HepG2 (cell line): ENCODE results near the gene PRKCE. TPM values are rescaled to one million over a fixed set of nuclear protein-coding genes. Genes with fewer than 3 reads are reported as not detected.

Source experiments
- ATAC-seq: fragments of 200-7000 bp; cut with Tn5 transposase; 3 replicates; pipeline ENCODE4 v1.9.1; 2020; ENCODE audit warnings: mild to moderate bottlenecking, moderate library complexity
- BruUV-seq: library from RNA; stranded (reverse); fragments of 400-500 nt; replicated peaks from 2 replicates; lab custom pipeline; 2021; lab: Mats Ljungman, UMichigan
- CTCF ChIA-PET: fragments of 300-600 bp; formaldehyde crosslinking; extraction: SDS; loops from one replicate; lab custom pipeline; 2021; ENCODE audit warnings: low total read pairs, inconsistent platforms, low intra/inter-chr PET ratio; lab: Yijun Ruan, JAX
- POLR2A ChIA-PET: fragments of 350-600 bp; sonication (Branson Sonifier 250); formaldehyde crosslinking; loops from one replicate; lab custom pipeline; 2020; ENCODE audit warnings: antibody characterized with exemption, inconsistent platforms; lab: Yijun Ruan, JAX
- DNase-seq: peaks from one replicate; pipeline ENCODE4 v3.0.0-alpha.2; 2015; ENCODE audit warnings: low spot score
- FAIRE-seq: peaks from 3 replicates; lab custom pipeline; 2011; peaks lifted over from hg19 to GRCh38; lab: Jason Lieb, UNC
- H2AFZ ChIP-seq: one replicate; pipeline ENCODE4 v1.6.1; 2011; ENCODE audit warnings: low read length, inconsistent platforms
- H3K27ac ChIP-seq: fragments of 300-600 bp; 3 replicates; pipeline ENCODE4 v1.8.0; 2011; ENCODE audit warnings: mixed run types, mild to moderate bottlenecking, mixed read lengths, low read length, inconsistent platforms; ENCODE audit not compliant: insufficient read depth; ENCODE audit errors: extremely low read length
- H3K27me3 ChIP-seq, 2 experiments: fragments of 200-600 bp in 1 of 2; 2 replicates in 1 of 2; 3 replicates in 1 of 2; pipeline versions ENCODE4 v1.6.0 to v1.8.0; 2011; ENCODE audit warnings: low read length in 2 of 2, mild to moderate bottlenecking in 2 of 2, moderate library complexity in 2 of 2, inconsistent platforms in 1 of 2; ENCODE audit not compliant: insufficient read depth in 2 of 2, control insufficient read depth in 1 of 2
- H3K36me3 ChIP-seq, 2 experiments: fragments of 200-600 bp in 1 of 2; replicated peaks in 1 of 2; 2 replicates in 1 of 2; 3 replicates in 1 of 2; pipeline versions ENCODE4 v1.5.1 to v1.8.0; 2011; ENCODE audit warnings: low read length in 2 of 2, inconsistent platforms in 1 of 2; ENCODE audit not compliant: insufficient read depth in 2 of 2, control insufficient read depth in 1 of 2
- H3K4me1 ChIP-seq: 2 replicates; pipeline ENCODE4 v1.5.1; 2012; ENCODE audit warnings: low read length, inconsistent platforms; ENCODE audit not compliant: insufficient read depth
- H3K4me2 ChIP-seq: 2 replicates; pipeline ENCODE4 v1.6.0; 2011; ENCODE audit warnings: low read depth, low read length, inconsistent platforms
- H3K4me3 ChIP-seq, 3 experiments: fragments of 200-600 bp in 1 of 3; sonication (generic), shearing (Covaris generic) in 1 of 3; replicated peaks in 1 of 3; 2 replicates each; pipeline ENCODE4 v1.5.1; 2011 to 2016; ENCODE audit warnings: low read length in 3 of 3, inconsistent platforms in 2 of 3, low read depth in 2 of 3, mild to moderate bottlenecking in 2 of 3, control low read depth in 1 of 3, mixed read lengths in 1 of 3; ENCODE audit not compliant: insufficient read depth in 1 of 3
- H3K79me2 ChIP-seq: one replicate; pipeline ENCODE4 v1.6.1; 2011; ENCODE audit warnings: low read length, inconsistent platforms; ENCODE audit not compliant: insufficient read depth
- H3K9ac ChIP-seq: 2 replicates; pipeline ENCODE4 v1.6.0; 2011; ENCODE audit warnings: mild to moderate bottlenecking, low read depth, low read length, inconsistent platforms; ENCODE audit not compliant: insufficient read depth
- H3K9me3 ChIP-seq: 2 replicates; pipeline ENCODE4 v1.5.1; 2012; ENCODE audit warnings: mild to moderate bottlenecking, low read length
- H4K20me1 ChIP-seq: 2 replicates; pipeline ENCODE4 v1.6.0; 2011; ENCODE audit warnings: inconsistent platforms, mild to moderate bottlenecking, low read length, moderate library complexity; ENCODE audit not compliant: insufficient read depth
- MIER2 ChIP-seq: IDR thresholded peaks from 2 replicates; pipeline ENCODE4 v1.6.1; 2016; ENCODE audit warnings: missing biosample characterization, missing genetic modification reagents
- NFRKB ChIP-seq: fragments of 450-650 bp; IDR thresholded peaks from 2 replicates; pipeline ENCODE4 v1.6.1; 2017
- NONO ChIP-seq, 2 experiments: fragments of 450-650 bp in 1 of 2; sonication (generic) in 1 of 2; formaldehyde crosslinking in 1 of 2; IDR thresholded peaks in 1 of 2; conservative IDR thresholded peaks in 1 of 2; 2 replicates each; pipeline versions ENCODE4 v1.6.1 to v1.8.0; 2017 to 2022; ENCODE audit warnings: mild to moderate bottlenecking in 1 of 2, missing genetic modification reagents in 1 of 2, moderate library complexity in 1 of 2
- PLRG1 ChIP-seq: fragments of 450-650 bp; conservative IDR thresholded peaks from 2 replicates; pipeline ENCODE4 v1.6.1; 2016
- SNAI1 ChIP-seq: sonication (generic); formaldehyde crosslinking; IDR thresholded peaks from 2 replicates; pipeline ENCODE4 v1.5.0; 2020; ENCODE audit warnings: mild to moderate bottlenecking, missing genetic modification reagents, borderline replicate concordance
- ZNF124 ChIP-seq: sonication (generic); formaldehyde crosslinking; IDR thresholded peaks from 2 replicates; pipeline ENCODE4 v1.4.0; 2020; ENCODE audit warnings: missing genetic modification reagents
- ZNF207 ChIP-seq: fragments of 450-650 bp; IDR thresholded peaks from 2 replicates; pipeline ENCODE4 v1.6.1; 2016; ENCODE audit warnings: antibody characterized with exemption, borderline replicate concordance
- ZNF451 ChIP-seq: sonication (generic); formaldehyde crosslinking; IDR thresholded peaks from 2 replicates; pipeline ENCODE4 v1.5.0; 2020; ENCODE audit warnings: mild to moderate bottlenecking, missing genetic modification reagents
- ZNF572 ChIP-seq: sonication (generic); formaldehyde crosslinking; IDR thresholded peaks from 2 replicates; pipeline ENCODE4 v1.5.1; 2020; ENCODE audit warnings: mild to moderate bottlenecking, missing genetic modification reagents
- ZNF878 ChIP-seq: sonication (generic); formaldehyde crosslinking; IDR thresholded peaks from 2 replicates; pipeline ENCODE4 v1.8.1; 2023; ENCODE audit warnings: mild to moderate bottlenecking, missing genetic modification reagents, moderate library complexity
- WGBS: methylation state at CpG from one replicate; pipeline ENCODE4 v1.1.6; 2017; ENCODE audit warnings: low lambda C conversion rate; 5-methylcytosine and 5-hydroxymethylcytosine counted together
- in situ Hi-C: cut with HindIII; loops from 2 replicates; pipeline ENCODE4 v1.10.0; 2017; ENCODE audit warnings: low pct_unique_long_range_greater_than_20kb; ENCODE audit not compliant: extremely low pct_ligation_motif_present
- intact Hi-C: fragments of 100-400 bp; cut with micrococcal nuclease; formaldehyde crosslinking; loops from one replicate; pipeline ENCODE4 v1.10.0; 2022; ENCODE audit not compliant: unreplicated experiment
- polyA plus RNA-seq, 8 experiments: library from polyadenylated mRNA; depleted of rRNA in 3 of 8; stranded (reverse) in 7 of 8; unstranded in 1 of 8; fragments of >200 nt; fragmentation: Illumina TruSeq in 4 of 8; extraction: Trizol in 4 of 8; gene quantifications; 2 replicates each; pipeline versions ENCODE4 v1.2.1 to v1.2.3, GENCODE V29; 2011 to 2016; ENCODE audit warnings: low read depth in 4 of 8, missing spikeins in 1 of 8, mixed read lengths in 1 of 8; ENCODE audit not compliant: insufficient read depth in 1 of 8
- total RNA-seq, 5 experiments: library from RNA; depleted of rRNA; stranded (reverse); fragments of >200 nt; fragmentation: Illumina TruSeq; extraction: Trizol; gene quantifications; 2 replicates each; pipeline ENCODE4 v1.2.3, GENCODE V29; 2016; ENCODE audit warnings: low read depth in 1 of 5
- TF ChIP-seq, protein P1 (sequence below): sonication (generic); formaldehyde crosslinking; IDR thresholded peaks from 2 replicates; pipeline ENCODE4 v1.8.1; 2023; ENCODE audit warnings: mild to moderate bottlenecking, inconsistent platforms, moderate library complexity, missing genetic modification reagents, borderline replicate concordance
- TF ChIP-seq, protein P2 (sequence below): sonication (generic); formaldehyde crosslinking; IDR thresholded peaks from 2 replicates; pipeline ENCODE4 v1.4.0; 2020; ENCODE audit warnings: missing genetic modification reagents

PRKCE gene
- total and polyA plus RNA-seq, 2 of the 13 experiments (the other 11 are each of a cell fraction or from before 2014, with no cell fraction given): 1.0 to 3.9 TPM

DNA sequence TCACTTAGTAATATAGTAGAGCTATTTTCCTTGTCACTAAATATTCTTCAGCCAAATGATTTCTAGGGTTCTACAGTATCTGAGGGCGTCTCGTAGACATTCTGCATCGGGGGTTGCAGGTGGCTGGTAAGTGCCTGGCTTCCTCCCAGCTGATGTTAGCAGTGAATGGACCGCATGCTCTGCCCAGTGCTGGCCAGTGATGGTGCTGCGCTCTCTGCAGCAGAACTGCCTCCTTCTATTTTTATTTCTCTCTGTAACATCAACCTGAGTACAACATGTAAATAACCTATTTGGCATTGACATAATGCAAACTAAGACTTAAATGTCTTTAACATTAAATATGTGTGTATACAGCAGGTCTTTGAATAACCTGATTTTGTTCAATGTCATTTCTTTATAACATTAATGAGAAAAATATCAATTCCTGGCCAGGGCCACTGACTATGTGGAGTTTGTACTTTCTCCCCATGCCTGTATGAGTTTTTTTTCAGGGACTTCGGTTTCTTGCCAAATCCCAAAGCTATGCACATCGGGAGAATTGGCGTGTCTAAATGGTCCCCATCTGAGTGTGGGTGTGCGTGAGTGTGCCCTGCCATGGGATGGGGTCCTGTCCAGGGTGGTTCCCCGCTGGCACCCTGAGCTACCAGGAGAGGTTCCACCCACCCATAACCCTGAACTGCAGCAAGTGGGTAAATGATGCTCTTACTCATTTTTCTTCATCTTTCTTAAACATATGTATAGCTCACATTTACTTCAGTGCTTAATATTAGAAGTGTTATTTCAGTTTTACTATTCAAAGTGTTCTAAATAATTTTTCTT is 367.5 kb downstream of the PRKCE start:
- no TSS peak for BruUV-seq
- POLR2A ChIA-PET: no interaction called here
- Histone ChIP-seq H3K4me1 (no peaks in the 10 kb centered on the region), H3K4me3 (no peak overlapping the region), H2AFZ (no peak overlapping the region), H3K9me3 (no peaks in the 10 kb centered on the region), H3K27me3 (no peaks in the 10 kb centered on the region), H3K9ac (no peak overlapping the region), H3K27ac (no peak overlapping the region), H4K20me1 (no peaks in the 10 kb centered on the region), H3K79me2 (no peaks in the 10 kb centered on the region), H3K4me2 (no peak overlapping the region), H3K36me3 (no peaks in the 10 kb centered on the region)
- WGBS: 84% methylated on average over 10 of the region's 10 CpGs
- TF ChIP-seq ZNF451 (CRISPR knock-in tag): no peak
- no peak for TF ChIP-seq ZNF207
- no peak for TF ChIP-seq NONO (IDR thresholded peaks at IDR 0.05)
- no peak for TF ChIP-seq NONO (CRISPR knock-in tag; conservative IDR thresholded peaks at IDR 0.05)
- no peak for TF ChIP-seq NFRKB
- TF ChIP-seq ZNF572 (CRISPR knock-in tag): no peak
- TF ChIP-seq, protein P1, sequence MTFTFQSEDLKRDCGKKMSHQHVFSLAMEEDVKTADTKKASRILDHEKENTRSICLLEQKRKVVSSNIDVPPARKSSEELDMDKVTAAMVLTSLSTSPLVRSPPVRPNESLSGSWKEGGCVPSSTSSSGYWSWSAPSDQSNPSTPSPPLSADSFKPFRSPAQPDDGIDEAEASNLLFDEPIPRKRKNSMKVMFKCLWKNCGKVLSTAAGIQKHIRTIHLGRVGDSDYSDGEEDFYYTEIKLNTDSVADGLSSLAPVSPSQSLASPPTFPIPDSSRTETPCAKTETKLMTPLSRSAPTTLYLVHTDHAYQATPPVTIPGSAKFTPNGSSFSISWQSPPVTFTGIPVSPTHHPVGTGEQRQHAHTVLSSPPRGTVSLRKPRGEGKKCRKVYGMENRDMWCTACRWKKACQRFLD (CRISPR knock-in tag): no peak
- TF ChIP-seq ZNF124 (CRISPR knock-in tag): no peak
- no peak for TF ChIP-seq MIER2 (CRISPR knock-in tag)
- no peak for TF ChIP-seq ZNF878 (CRISPR knock-in tag)
- TF ChIP-seq SNAI1 (CRISPR knock-in tag): no peak
- TF ChIP-seq, protein P2, sequence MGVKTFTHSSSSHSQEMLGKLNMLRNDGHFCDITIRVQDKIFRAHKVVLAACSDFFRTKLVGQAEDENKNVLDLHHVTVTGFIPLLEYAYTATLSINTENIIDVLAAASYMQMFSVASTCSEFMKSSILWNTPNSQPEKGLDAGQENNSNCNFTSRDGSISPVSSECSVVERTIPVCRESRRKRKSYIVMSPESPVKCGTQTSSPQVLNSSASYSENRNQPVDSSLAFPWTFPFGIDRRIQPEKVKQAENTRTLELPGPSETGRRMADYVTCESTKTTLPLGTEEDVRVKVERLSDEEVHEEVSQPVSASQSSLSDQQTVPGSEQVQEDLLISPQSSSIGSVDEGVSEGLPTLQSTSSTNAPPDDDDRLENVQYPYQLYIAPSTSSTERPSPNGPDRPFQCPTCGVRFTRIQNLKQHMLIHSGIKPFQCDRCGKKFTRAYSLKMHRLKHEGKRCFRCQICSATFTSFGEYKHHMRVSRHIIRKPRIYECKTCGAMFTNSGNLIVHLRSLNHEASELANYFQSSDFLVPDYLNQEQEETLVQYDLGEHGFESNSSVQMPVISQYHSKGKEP (CRISPR knock-in tag): no peak
- TF ChIP-seq PLRG1: no peak
- peak; percentile 51; the same call in 1 of the 3 replicates for ATAC-seq
- no peak for DNase-seq
- no peak for FAIRE-seq
- intact Hi-C loops (no loop called here), in situ Hi-C loops (loop anchor here (10.0 kb wide), 1 partner anchor 346 kb away; no protein-coding TSS in a partner anchor)
- CTCF ChIA-PET: no interaction called here
